Adipocyte (in vitro differentiated cells): Measurements from ENCODE around the gene CEP128.

ENCODE experiments used
- DNase-seq: peaks from one replicate; pipeline ENCODE4 v3.0.0-alpha.2; 2015; ENCODE audit warnings: low read depth
- H3K27me3 ChIP-seq: replicated peaks from 2 replicates; pipeline ENCODE4 v1.7.0; 2013; ENCODE audit warnings: mild to moderate bottlenecking, low read length, moderate library complexity; ENCODE audit not compliant: control insufficient read depth, insufficient read depth
- H3K36me3 ChIP-seq: 2 replicates; pipeline ENCODE4 v1.7.0; 2013; ENCODE audit warnings: low read length, mild to moderate bottlenecking, moderate library complexity; ENCODE audit not compliant: control insufficient read depth, insufficient read depth, severe bottlenecking
- H3K4me1 ChIP-seq: 2 replicates; pipeline ENCODE4 v1.7.0; 2013; ENCODE audit warnings: mild to moderate bottlenecking, low read length, moderate library complexity; ENCODE audit not compliant: control insufficient read depth, insufficient read depth
- H3K4me3 ChIP-seq: 2 replicates; pipeline ENCODE4 v1.7.0; 2013; ENCODE audit warnings: mild to moderate bottlenecking, low read length, moderate library complexity
- H3K9ac ChIP-seq: 2 replicates; pipeline ENCODE4 v1.7.0; 2013; ENCODE audit warnings: mild to moderate bottlenecking, low read length, moderate library complexity
- H3K9me3 ChIP-seq: 2 replicates; pipeline ENCODE4 v1.7.0; 2013; ENCODE audit warnings: mild to moderate bottlenecking, low read length, moderate library complexity; ENCODE audit not compliant: control insufficient read depth

The CEP128 gene

DNA sequence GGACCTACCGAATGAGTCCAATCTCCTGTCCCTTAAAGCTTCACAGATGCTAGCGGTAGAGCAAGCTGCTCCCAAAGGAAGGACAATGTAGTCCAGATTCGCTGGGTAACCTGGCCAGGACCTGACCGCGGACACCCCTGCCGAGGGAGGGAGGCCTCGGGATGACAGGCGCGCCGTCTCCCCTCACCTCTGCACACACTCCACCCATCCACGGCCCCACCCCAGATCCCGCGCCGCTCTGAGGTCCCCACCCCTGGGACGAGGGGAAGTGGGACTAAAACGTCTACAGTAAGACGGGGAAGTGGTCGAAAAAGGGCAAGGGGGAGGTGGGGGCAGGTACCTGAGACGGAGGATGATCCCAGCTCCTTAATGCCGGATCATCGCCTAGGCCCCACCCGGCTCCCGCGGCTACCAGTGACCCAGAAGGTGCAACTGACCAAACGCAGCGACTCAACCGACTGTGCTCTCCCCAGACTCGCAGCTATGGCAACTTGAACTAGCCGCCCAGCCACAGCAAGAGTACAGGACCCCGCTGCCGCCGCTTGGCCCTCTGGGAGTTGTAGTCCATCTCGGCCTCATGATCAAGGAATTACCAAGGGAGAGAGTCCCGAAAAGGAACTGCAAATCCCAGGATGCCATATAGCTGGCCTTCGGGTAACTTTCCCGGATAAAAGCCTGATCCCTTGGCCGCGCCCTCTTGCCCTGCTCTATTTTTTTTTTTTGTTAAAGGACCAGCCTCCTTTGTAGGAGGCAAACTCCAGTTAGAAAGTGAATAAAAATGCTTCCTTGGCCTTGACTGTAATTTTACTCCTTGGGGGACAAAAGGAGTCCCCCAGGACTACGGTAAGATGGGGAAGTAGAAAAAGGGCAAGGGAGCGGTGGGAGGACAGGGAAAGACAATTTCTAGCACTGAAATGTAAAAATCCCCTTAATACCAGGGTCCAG is at the start of gene CEP128:
CEP128 (minus strand) TSS at position 498 of the 945 bp plus-strand sequence.
- H3K36me3 ChIP-seq: no peaks in the 10 kb centered on the region
- peaks cover 10% of the 10 kb centered on the region for H3K4me1 ChIP-seq
- no peaks in the 10 kb centered on the region for H3K27me3 ChIP-seq
- peak; percentile 99 for DNase-seq
- H3K9me3 ChIP-seq: no peaks in the 10 kb centered on the region
- H3K4me3 ChIP-seq: peak within 1 kb of the TSS; percentile 98
- peak within 1 kb of the TSS; percentile 83 for H3K9ac ChIP-seq

DNA sequence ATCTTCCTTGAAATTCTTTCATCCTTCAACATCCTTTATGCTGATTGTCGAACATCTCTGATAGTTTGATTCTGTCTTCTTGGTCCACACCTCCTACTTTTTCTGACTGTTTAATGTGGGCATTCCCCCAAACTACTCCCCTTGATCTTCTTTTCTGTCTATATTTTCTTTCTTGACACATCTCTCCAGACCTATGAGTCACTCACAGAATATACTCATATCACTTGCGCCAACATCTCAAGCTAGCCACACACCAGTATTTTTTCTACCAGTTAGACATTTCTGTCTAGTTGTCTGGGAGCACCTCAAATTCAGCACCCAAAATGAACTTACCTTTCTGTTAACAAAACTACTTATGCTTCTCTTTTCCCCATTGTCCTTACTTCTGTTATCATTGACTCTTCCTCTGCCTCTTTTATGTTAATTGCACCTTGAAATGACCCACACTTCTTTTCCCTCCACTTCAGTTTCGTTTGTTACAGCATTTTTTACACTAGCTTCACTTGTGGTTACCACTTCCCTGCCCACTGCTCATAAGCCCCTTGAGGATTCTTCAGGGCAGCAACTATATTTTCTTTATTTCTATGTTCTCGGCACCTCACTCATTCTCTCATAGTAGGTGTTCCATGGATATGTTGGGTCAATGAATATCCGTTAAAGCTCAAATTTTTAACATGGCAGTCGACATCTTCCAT is 47.3 kb upstream of the CEP128 start:
- no peak for DNase-seq
- peaks cover 7% of the 10 kb centered on the region for H3K4me1 ChIP-seq
- no peaks in the 10 kb centered on the region for H3K9me3 ChIP-seq
- peaks cover 25% of the 10 kb centered on the region for H3K27me3 ChIP-seq
- no peaks in the 10 kb centered on the region for H3K36me3 ChIP-seq
- no peak overlapping the region for H3K4me3 ChIP-seq
- no peak overlapping the region for H3K9ac ChIP-seq

GRCh38 chr14:80988192-80988591 is 46.7 kb upstream of the CEP128 start:
- H3K9me3 ChIP-seq: no peaks in the 10 kb centered on the region
- no peak overlapping the region for H3K9ac ChIP-seq
- H3K4me3 ChIP-seq: no peak overlapping the region
- H3K27me3 ChIP-seq: peaks cover 31% of the 10 kb centered on the region
- no peaks in the 10 kb centered on the region for H3K36me3 ChIP-seq
- peaks cover 7% of the 10 kb centered on the region for H3K4me1 ChIP-seq
- DNase-seq: no peak

- peak; percentile 87 for DNase-seq
- Histone ChIP-seq H3K9ac (no peak overlapping the region), H3K4me3 (no peak overlapping the region), H3K36me3 (no peaks in the 10 kb centered on the region), H3K9me3 (no peaks in the 10 kb centered on the region), H3K4me1 (peaks cover 7% of the 10 kb centered on the region), H3K27me3 (peaks cover 37% of the 10 kb centered on the region)
Observed at GRCh38 chr14:80987235-80988032, 45.9 kb upstream of the CEP128 start.

- Histone ChIP-seq H3K9ac (no peak overlapping the region), H3K4me1 (peaks cover 12% of the 10 kb centered on the region), H3K4me3 (no peak overlapping the region), H3K27me3 (peaks cover 50% of the 10 kb centered on the region), H3K36me3 (no peaks in the 10 kb centered on the region), H3K9me3 (no peaks in the 10 kb centered on the region)
- no peak for DNase-seq
Observed at GRCh38 chr14:80982711-80983110, 41.2 kb upstream of the CEP128 start.

- Histone ChIP-seq H3K9ac (no peak overlapping the region), H3K36me3 (no peaks in the 10 kb centered on the region), H3K27me3 (peaks cover 60% of the 10 kb centered on the region), H3K4me3 (no peak overlapping the region), H3K4me1 (peaks cover 11% of the 10 kb centered on the region), H3K9me3 (no peaks in the 10 kb centered on the region)
- no peak for DNase-seq
Observed at GRCh38 chr14:80981673-80982072, 40.1 kb upstream of the CEP128 start.

DNA sequence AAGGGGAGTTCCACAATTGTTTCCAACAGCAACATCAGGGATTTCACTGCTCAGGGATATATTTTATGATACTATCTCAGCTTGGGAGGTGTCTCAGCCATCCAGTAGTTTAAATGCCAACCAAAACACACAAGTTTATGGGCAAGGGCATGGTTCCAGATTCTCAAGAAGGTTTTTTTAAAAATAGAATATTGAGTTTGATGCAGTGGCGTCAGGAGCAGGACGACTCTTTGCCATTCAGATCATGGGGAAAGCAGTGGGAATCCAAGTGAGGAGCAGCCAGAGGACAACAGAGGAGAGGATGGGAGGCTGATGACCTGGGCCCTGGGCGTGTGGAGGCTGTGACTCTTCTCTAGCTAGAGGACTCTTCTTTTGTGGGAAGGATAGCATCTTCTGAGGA is 39.6 kb upstream of the CEP128 start:
- no peak for DNase-seq
- H3K9me3 ChIP-seq: no peaks in the 10 kb centered on the region
- peaks cover 15% of the 10 kb centered on the region for H3K4me1 ChIP-seq
- H3K9ac ChIP-seq: no peak overlapping the region
- H3K4me3 ChIP-seq: no peak overlapping the region
- H3K27me3 ChIP-seq: peaks cover 64% of the 10 kb centered on the region
- no peaks in the 10 kb centered on the region for H3K36me3 ChIP-seq

DNA sequence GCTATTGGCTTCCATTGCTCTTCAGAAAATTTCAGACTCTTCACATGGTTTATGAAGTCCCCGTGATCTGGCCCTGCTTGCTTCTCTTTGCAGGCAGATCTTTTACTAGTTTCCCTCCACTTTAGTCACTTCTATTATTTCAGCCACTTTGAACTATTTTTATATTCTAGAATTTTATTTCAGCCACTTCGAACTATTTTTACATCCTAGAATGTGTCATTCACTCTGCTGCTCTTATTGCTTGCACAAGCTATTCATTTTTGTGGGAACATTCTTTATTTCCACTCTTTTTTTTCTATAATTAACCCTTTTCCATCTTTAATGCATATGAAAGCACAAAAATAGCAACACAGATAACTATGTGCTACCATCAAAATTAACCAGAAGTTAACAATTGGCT is 38.4 kb upstream of the CEP128 start:
- H3K4me3 ChIP-seq: no peak overlapping the region
- H3K36me3 ChIP-seq: no peaks in the 10 kb centered on the region
- DNase-seq: no peak
- no peak overlapping the region for H3K9ac ChIP-seq
- H3K9me3 ChIP-seq: no peaks in the 10 kb centered on the region
- peaks cover 60% of the 10 kb centered on the region for H3K27me3 ChIP-seq
- peaks cover 26% of the 10 kb centered on the region for H3K4me1 ChIP-seq

GRCh38 chr14:80978403-80978802 is 36.9 kb upstream of the CEP128 start:
- Histone ChIP-seq H3K4me3 (no peak overlapping the region), H3K36me3 (no peaks in the 10 kb centered on the region), H3K9me3 (no peaks in the 10 kb centered on the region), H3K27me3 (peaks cover 48% of the 10 kb centered on the region), H3K9ac (no peak overlapping the region), H3K4me1 (peaks cover 41% of the 10 kb centered on the region)
- no peak for DNase-seq

DNA sequence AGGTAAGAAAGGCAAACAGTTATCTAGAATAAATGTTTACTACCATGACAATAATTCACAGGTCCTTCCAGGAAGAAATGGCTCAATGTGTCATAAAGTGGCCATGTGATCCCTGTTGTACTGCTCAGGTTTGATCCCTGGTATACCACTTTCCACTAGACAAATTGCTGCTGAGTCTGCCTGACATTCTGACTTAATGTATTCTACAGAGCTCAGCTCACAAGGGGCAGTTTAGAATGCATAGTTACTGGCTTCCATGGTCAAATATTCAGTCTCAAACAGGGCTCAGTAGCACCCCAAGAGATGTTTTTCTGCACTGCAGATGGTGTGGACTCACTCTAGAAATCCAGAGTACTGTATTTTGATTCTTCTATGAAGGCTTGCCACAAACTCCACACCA is 35.7 kb upstream of the CEP128 start:
- DNase-seq: no peak
- Histone ChIP-seq H3K4me1 (peaks cover 48% of the 10 kb centered on the region), H3K9me3 (no peaks in the 10 kb centered on the region), H3K36me3 (no peaks in the 10 kb centered on the region), H3K27me3 (peaks cover 41% of the 10 kb centered on the region), H3K9ac (no peak overlapping the region), H3K4me3 (no peak overlapping the region)

DNA sequence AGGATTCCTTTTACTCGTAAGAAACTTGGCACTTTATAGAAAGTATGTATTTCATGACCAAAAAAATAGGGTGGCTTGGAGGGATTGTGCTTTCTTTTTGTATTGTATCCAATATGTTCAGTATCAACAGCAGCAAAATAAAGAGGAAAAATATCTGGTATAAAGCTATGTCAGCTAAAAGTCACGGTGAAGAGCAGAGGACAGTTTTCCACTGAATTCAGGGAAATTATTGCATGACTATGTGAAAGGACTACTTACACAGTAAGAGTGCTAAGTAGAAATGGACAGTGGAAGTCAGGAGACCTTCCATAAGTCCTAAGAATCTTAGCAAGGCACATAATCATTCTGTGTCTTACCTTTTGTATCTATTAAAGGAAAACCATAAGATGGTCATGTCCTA is 33.1 kb upstream of the CEP128 start:
- Histone ChIP-seq H3K4me1 (peaks cover 45% of the 10 kb centered on the region), H3K9me3 (no peaks in the 10 kb centered on the region), H3K4me3 (peak overlapping the region; percentile 50), H3K27me3 (peaks cover 43% of the 10 kb centered on the region), H3K36me3 (no peaks in the 10 kb centered on the region), H3K9ac (peak overlapping the region; percentile 73)
- no peak for DNase-seq
